ENCODE results near the gene SMOC2. TPM values are rescaled to one million over a fixed set of nuclear protein-coding genes. Genes with fewer than 3 reads are reported as not detected.

The SMOC2 gene
- total and polyA plus RNA-seq, 3 experiments from 2014 or later, result not detected

GRCh38 chr6:168513766-168514165, 72.8 kb downstream of the SMOC2 start:
- CTCF ChIA-PET, result no interaction called here
- Histone ChIP-seq H3K4me1 (ENCODE audit: insufficient read depth, low read length) (no peaks in the 10 kb centered on the region), H3K27me3 (ENCODE audit: insufficient read depth, low read length, poor library complexity, severe bottlenecking) (no peaks in the 10 kb centered on the region), H3K4me3 (ENCODE audit: low read length) (no peak overlapping the region), H3K9me3 (ENCODE audit: low read length) (no peaks in the 10 kb centered on the region), H3K36me3 (ENCODE audit: insufficient read depth, low read length) (no peaks in the 10 kb centered on the region), H3K27ac (ENCODE audit: low read depth, low read length) (no peak overlapping the region)
- no peaks in the 10 kb centered on the region for H3K4me1 Mint-ChIP-seq
- no peak overlapping the region for H3K4me3 Mint-ChIP-seq
- POLR2A ChIA-PET, result interaction anchor here (0.6 kb wide), 1 partner anchor 490 kb away, joined by 6 read pairs; no protein-coding TSS in a partner anchor
- H3K27ac Mint-ChIP-seq, result no peak overlapping the region
- H3K9me3 Mint-ChIP-seq, result no peaks in the 10 kb centered on the region
- H3K27me3 Mint-ChIP-seq, result peaks cover 4 to 5% of the 10 kb centered on the region in 2 donors
- no peak for DNase-seq
- H3K36me3 Mint-ChIP-seq, result no peaks in the 10 kb centered on the region

- no peaks in the 10 kb centered on the region for H3K36me3 Mint-ChIP-seq
- no peak overlapping the region for H3K27ac ChIP-seq (ENCODE audit: low read depth, low read length)
- no peak overlapping the region for H3K4me3 Mint-ChIP-seq
Measured at GRCh38 chr6:168514216-168514615, 73.2 kb downstream of the SMOC2 start.

GRCh38 chr6:168515376-168515775, 74.4 kb downstream of the SMOC2 start:
- ChIA-PET CTCF (no interaction called here), POLR2A (no interaction called here)
- Histone ChIP-seq H3K27ac (ENCODE audit: low read depth, low read length) (no peak overlapping the region), H3K4me1 (ENCODE audit: insufficient read depth, low read length) (no peaks in the 10 kb centered on the region), H3K4me3 (ENCODE audit: low read length) (no peak overlapping the region), H3K9me3 (ENCODE audit: low read length) (no peaks in the 10 kb centered on the region), H3K36me3 (ENCODE audit: insufficient read depth, low read length) (no peaks in the 10 kb centered on the region), H3K27me3 (ENCODE audit: insufficient read depth, low read length, poor library complexity, severe bottlenecking) (no peaks in the 10 kb centered on the region)
- Mint-ChIP-seq H3K27me3 (peaks cover 4 to 5% of the 10 kb centered on the region in 2 donors), H3K27ac (no peak overlapping the region), H3K9me3 (no peaks in the 10 kb centered on the region), H3K4me1 (no peaks in the 10 kb centered on the region), H3K4me3 (no peak overlapping the region), H3K36me3 (no peaks in the 10 kb centered on the region)
- no peak for DNase-seq

More at GRCh38 chr6:168514216-168514615, 73.2 kb downstream of the SMOC2 start:
- CTCF ChIA-PET, result no interaction called here
- Mint-ChIP-seq H3K4me1 (no peaks in the 10 kb centered on the region), H3K27ac (no peak overlapping the region), H3K27me3 (peaks cover 4 to 5% of the 10 kb centered on the region in 2 donors), H3K9me3 (no peaks in the 10 kb centered on the region)
- Histone ChIP-seq H3K36me3 (ENCODE audit: insufficient read depth, low read length) (no peaks in the 10 kb centered on the region), H3K4me3 (ENCODE audit: low read length) (no peak overlapping the region), H3K27me3 (ENCODE audit: insufficient read depth, low read length, poor library complexity, severe bottlenecking) (no peaks in the 10 kb centered on the region), H3K4me1 (ENCODE audit: insufficient read depth, low read length) (no peaks in the 10 kb centered on the region), H3K9me3 (ENCODE audit: low read length) (no peaks in the 10 kb centered on the region)
- DNase-seq, result no peak
- POLR2A ChIA-PET, result interaction anchor here (0.6 kb wide), 1 partner anchor 490 kb away, joined by 6 read pairs; no protein-coding TSS in a partner anchor

DNA sequence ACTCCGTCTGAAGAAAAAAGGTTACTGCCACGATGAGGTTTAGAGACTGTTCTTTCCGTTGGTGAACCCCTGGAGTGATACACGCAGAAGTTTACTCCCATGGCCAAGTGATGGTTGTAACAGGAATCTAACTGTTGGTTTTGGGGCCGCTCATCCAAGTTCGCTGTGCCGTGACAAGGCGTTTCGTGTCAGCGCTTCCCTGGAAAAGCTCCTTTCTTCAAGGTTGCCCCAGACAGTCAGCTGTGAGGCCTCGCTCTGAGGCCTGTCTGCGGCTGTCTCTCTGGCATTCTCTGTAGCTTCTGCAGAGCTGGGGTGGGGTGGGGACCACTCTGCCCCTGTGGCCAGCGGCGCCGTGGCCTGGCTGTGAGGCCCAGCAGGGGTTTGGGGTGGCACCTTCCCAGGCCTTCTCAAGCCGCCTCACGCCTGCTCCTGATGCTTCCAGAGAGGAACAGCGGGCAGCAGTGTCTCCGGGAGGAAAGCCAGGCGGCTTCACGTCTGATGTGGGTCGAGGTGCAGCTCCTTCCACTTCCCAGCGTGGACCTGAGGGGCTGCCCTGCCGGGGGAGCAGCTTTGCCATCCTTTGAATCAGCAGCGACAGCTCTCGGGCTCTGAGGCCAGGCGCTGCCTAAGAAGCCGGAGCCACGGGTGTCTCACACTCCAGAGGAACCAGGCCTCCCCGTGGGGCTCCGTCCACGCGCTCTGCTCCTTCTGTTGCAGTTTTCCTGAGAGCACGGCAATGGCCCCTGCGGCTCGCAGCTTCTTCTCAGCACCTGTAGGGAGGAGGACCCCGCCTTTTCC, 76.2 kb downstream of the SMOC2 start:
- H3K4me1 ChIP-seq (ENCODE audit: insufficient read depth, low read length), result no peaks in the 10 kb centered on the region
- ChIA-PET POLR2A (no interaction called here), CTCF (interaction anchor here (0.9 kb wide), 1 partner anchor 16 kb away, joined by 3 read pairs; no protein-coding TSS in a partner anchor)
- Mint-ChIP-seq H3K9me3 (no peaks in the 10 kb centered on the region), H3K27me3 (peaks cover 4 to 5% of the 10 kb centered on the region in 2 donors), H3K27ac (no peak overlapping the region), H3K36me3 (no peaks in the 10 kb centered on the region), H3K4me1 (no peaks in the 10 kb centered on the region), H3K4me3 (no peak overlapping the region)
- no peak overlapping the region for H3K4me3 ChIP-seq (ENCODE audit: low read length)
- DNase-seq, result no peak
- H3K27me3 ChIP-seq (ENCODE audit: insufficient read depth, low read length, poor library complexity, severe bottlenecking), result no peaks in the 10 kb centered on the region
- no peaks in the 10 kb centered on the region for H3K36me3 ChIP-seq (ENCODE audit: insufficient read depth, low read length)
- no peaks in the 10 kb centered on the region for H3K9me3 ChIP-seq (ENCODE audit: low read length)
- no peak overlapping the region for H3K27ac ChIP-seq (ENCODE audit: low read depth, low read length)

DNA sequence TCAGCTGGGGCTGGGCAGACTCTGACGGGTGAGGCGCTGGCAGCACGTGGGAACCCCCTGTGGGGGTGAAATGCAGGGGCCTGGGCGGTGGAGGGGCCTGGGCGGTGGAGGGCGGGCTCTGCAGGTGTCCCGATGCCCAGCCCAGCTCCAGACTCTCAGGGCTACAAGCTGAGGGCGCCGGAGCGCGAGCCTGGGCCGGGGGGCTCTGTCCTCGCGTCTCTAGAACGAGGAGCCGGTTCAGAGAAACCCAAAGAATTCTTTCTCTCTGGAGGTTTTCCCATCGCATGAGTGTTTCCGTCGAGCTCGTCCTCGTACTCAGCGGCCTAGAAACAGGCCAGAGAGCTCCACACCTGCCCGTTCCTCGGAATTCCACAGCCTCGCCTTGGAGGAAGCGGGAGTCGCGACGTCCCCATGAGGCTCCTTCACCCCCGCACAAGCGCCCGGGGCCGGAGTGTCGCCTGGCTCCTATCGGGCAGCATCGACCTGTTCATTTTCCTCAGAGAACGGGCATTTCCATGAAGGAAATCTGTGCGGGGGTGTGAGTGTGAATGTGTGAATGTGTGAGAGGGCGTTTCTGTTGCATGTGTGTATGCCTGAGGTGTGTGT, 76.9 kb downstream of the SMOC2 start:
- Histone ChIP-seq H3K4me1 (ENCODE audit: insufficient read depth, low read length) (no peaks in the 10 kb centered on the region), H3K36me3 (ENCODE audit: insufficient read depth, low read length) (no peaks in the 10 kb centered on the region), H3K27ac (ENCODE audit: low read depth, low read length) (no peak overlapping the region), H3K4me3 (ENCODE audit: low read length) (no peak overlapping the region), H3K27me3 (ENCODE audit: insufficient read depth, low read length, poor library complexity, severe bottlenecking) (no peaks in the 10 kb centered on the region), H3K9me3 (ENCODE audit: low read length) (no peaks in the 10 kb centered on the region)
- peaks cover 2 to 5% of the 10 kb centered on the region in 2 donors for H3K27me3 Mint-ChIP-seq
- no peak overlapping the region for H3K27ac Mint-ChIP-seq
- H3K9me3 Mint-ChIP-seq, result peaks cover 0 to 2% (median 0%) of the 10 kb centered on the region in 5 donors
- no peaks in the 10 kb centered on the region for H3K4me1 Mint-ChIP-seq
- POLR2A ChIA-PET, result no interaction called here
- no peaks in the 10 kb centered on the region for H3K36me3 Mint-ChIP-seq
- CTCF ChIA-PET, result no interaction called here
- no peak overlapping the region for H3K4me3 Mint-ChIP-seq
- no peak for DNase-seq

GRCh38 chr6:168518348-168518745, 77.4 kb downstream of the SMOC2 start:
- no peak overlapping the region for H3K4me3 ChIP-seq (ENCODE audit: low read length)
- no peaks in the 10 kb centered on the region for H3K27me3 ChIP-seq (ENCODE audit: insufficient read depth, low read length, poor library complexity, severe bottlenecking)
- H3K4me3 Mint-ChIP-seq, result no peak overlapping the region
- peaks cover 2 to 5% of the 10 kb centered on the region in 2 donors for H3K27me3 Mint-ChIP-seq
- H3K27ac Mint-ChIP-seq, result no peak overlapping the region
- ChIA-PET POLR2A (no interaction called here), CTCF (no interaction called here)
- no peaks in the 10 kb centered on the region for H3K4me1 ChIP-seq (ENCODE audit: insufficient read depth, low read length)
- H3K4me1 Mint-ChIP-seq, result no peaks in the 10 kb centered on the region
- no peaks in the 10 kb centered on the region for H3K36me3 Mint-ChIP-seq
- no peaks in the 10 kb centered on the region for H3K9me3 ChIP-seq (ENCODE audit: low read length)
- H3K27ac ChIP-seq (ENCODE audit: low read depth, low read length), result no peak overlapping the region
- H3K36me3 ChIP-seq (ENCODE audit: insufficient read depth, low read length), result no peaks in the 10 kb centered on the region
- H3K9me3 Mint-ChIP-seq, result peaks cover 0 to 2% (median 0%) of the 10 kb centered on the region in 5 donors
- no peak for DNase-seq

GRCh38 chr6:168518867-168519266, 77.9 kb downstream of the SMOC2 start:
- Histone ChIP-seq H3K36me3 (ENCODE audit: insufficient read depth, low read length) (no peaks in the 10 kb centered on the region), H3K4me3 (ENCODE audit: low read length) (no peak overlapping the region), H3K4me1 (ENCODE audit: insufficient read depth, low read length) (no peaks in the 10 kb centered on the region), H3K27ac (ENCODE audit: low read depth, low read length) (no peak overlapping the region), H3K27me3 (ENCODE audit: insufficient read depth, low read length, poor library complexity, severe bottlenecking) (no peaks in the 10 kb centered on the region), H3K9me3 (ENCODE audit: low read length) (no peaks in the 10 kb centered on the region)
- no peak overlapping the region for H3K27ac Mint-ChIP-seq
- POLR2A ChIA-PET, result no interaction called here
- CTCF ChIA-PET, result no interaction called here
- no peak for DNase-seq
- no peaks in the 10 kb centered on the region for H3K4me1 Mint-ChIP-seq
- peaks cover 2 to 5% of the 10 kb centered on the region in 2 donors for H3K27me3 Mint-ChIP-seq
- H3K36me3 Mint-ChIP-seq, result no peaks in the 10 kb centered on the region
- H3K4me3 Mint-ChIP-seq, result no peak overlapping the region
- peaks cover 0 to 2% (median 0%) of the 10 kb centered on the region in 5 donors for H3K9me3 Mint-ChIP-seq

DNA sequence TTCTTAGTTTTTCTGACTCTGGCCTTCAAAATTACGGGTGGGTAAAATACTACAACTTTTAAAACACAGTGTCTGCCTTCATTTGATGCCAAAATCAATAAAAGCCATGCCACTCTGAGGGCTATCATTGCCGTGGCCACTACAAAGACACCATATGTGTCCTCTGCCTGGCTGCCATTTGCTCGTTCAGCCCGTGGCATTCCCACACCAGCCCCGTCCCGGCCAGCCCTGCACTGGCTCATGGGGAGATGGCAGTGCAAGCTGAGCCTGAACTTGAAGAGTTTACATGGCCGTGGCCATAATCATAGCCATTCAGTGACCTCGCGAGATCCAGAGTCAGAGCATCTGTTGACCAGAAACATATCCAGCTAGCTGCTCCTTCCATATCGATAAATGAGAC, 79.2 kb downstream of the SMOC2 start:
- peaks cover 0 to 2% of the 10 kb centered on the region in 2 donors for H3K27me3 Mint-ChIP-seq
- H3K4me1 Mint-ChIP-seq, result no peaks in the 10 kb centered on the region
- H3K4me3 Mint-ChIP-seq, result no peak overlapping the region
- CTCF ChIA-PET, result no interaction called here
- no peaks in the 10 kb centered on the region for H3K4me1 ChIP-seq (ENCODE audit: insufficient read depth, low read length)
- H3K9me3 Mint-ChIP-seq, result peaks cover 0 to 2% (median 0%) of the 10 kb centered on the region in 5 donors
- DNase-seq, result no peak
- no peaks in the 10 kb centered on the region for H3K9me3 ChIP-seq (ENCODE audit: low read length)
- no peaks in the 10 kb centered on the region for H3K36me3 ChIP-seq (ENCODE audit: insufficient read depth, low read length)
- no peaks in the 10 kb centered on the region for H3K36me3 Mint-ChIP-seq
- H3K27me3 ChIP-seq (ENCODE audit: insufficient read depth, low read length, poor library complexity, severe bottlenecking), result no peaks in the 10 kb centered on the region
- H3K27ac ChIP-seq (ENCODE audit: low read depth, low read length), result no peak overlapping the region
- H3K4me3 ChIP-seq (ENCODE audit: low read length), result no peak overlapping the region
- no peak overlapping the region for H3K27ac Mint-ChIP-seq
- POLR2A ChIA-PET, result no interaction called here
